Spleen (tissue), 11 donors: Measurements from ENCODE around the gene HMX1. TPM values are rescaled to one million over a fixed set of nuclear protein-coding genes. Genes with fewer than 3 reads are reported as not detected.

Experiments
- DNase-seq: peaks from one replicate; pipeline ENCODE4 v3.0.0-alpha.2; 2020
- H3K27ac ChIP-seq, 8 donors: fragments of 200-600 bp; sonication (generic) in 7 of 8; 1 replicate in 4 of 8; 2 replicates in 4 of 8; pipeline versions ENCODE4 v1.5.0 to v1.8.0; 2016 to 2021; ENCODE audit warnings: inconsistent platforms in 4 of 8, mild to moderate bottlenecking in 4 of 8, moderate library complexity in 1 of 8
- H3K27me3 ChIP-seq, 7 donors: fragments of 200-600 bp; sonication (generic) in 6 of 7; replicated peaks in 1 of 7; 1 replicate in 4 of 7; 2 replicates in 3 of 7; pipeline versions ENCODE4 v1.5.0 to v1.8.0; 2016 to 2021; ENCODE audit warnings: inconsistent platforms in 3 of 7, mild to moderate bottlenecking in 1 of 7
- H3K36me3 ChIP-seq, 6 donors: fragments of 200-600 bp; sonication (generic) in 5 of 6; 1 replicate in 4 of 6; 2 replicates in 2 of 6; pipeline versions ENCODE4 v1.5.0 to v1.8.0; 2016 to 2021; ENCODE audit warnings: inconsistent platforms in 2 of 6
- H3K4me1 ChIP-seq, 6 donors: fragments of 200-600 bp; sonication (generic) in 5 of 6; 1 replicate in 3 of 6; 2 replicates in 3 of 6; pipeline versions ENCODE4 v1.5.0 to v1.8.0; 2016 to 2021; ENCODE audit warnings: inconsistent platforms in 3 of 6
- H3K4me3 ChIP-seq, 8 donors: fragments of 200-600 bp; sonication (generic) in 7 of 8; 1 replicate in 4 of 8; 2 replicates in 4 of 8; pipeline versions ENCODE4 v1.5.0 to v1.8.0; 2016 to 2021; ENCODE audit warnings: inconsistent platforms in 4 of 8, mild to moderate bottlenecking in 4 of 8, moderate library complexity in 2 of 8
- H3K9me3 ChIP-seq, 8 donors: fragments of 200-600 bp; sonication (generic) in 7 of 8; 1 replicate in 4 of 8; 2 replicates in 4 of 8; pipeline versions ENCODE4 v1.5.0 to v1.8.0; 2016 to 2021; ENCODE audit warnings: inconsistent platforms in 4 of 8
- CTCF ChIP-seq, 11 experiments: fragments of 200-600 bp in 7 of 11; fragments of 450-650 bp in 4 of 11; sonication (generic) in 4 of 11; IDR thresholded peaks in 8 of 11; conservative IDR thresholded peaks in 3 of 11; 1 replicate in 7 of 11; 2 replicates in 4 of 11; pipeline versions ENCODE4 v1.4.0 to v1.8.0; 2016 to 2021; ENCODE audit warnings: antibody characterized with exemption in 11 of 11, inconsistent platforms in 4 of 11, mild to moderate bottlenecking in 1 of 11
- POLR2A ChIP-seq, 3 donors: fragments of 450-650 bp; IDR thresholded peaks; one replicate each; pipeline ENCODE4 v1.5.1; 2017; ENCODE audit warnings: antibody characterized with exemption in 3 of 3, mild to moderate bottlenecking in 1 of 3
- POLR2AphosphoS5 ChIP-seq, 3 donors: sonication (generic); formaldehyde crosslinking; IDR thresholded peaks; one replicate each; pipeline ENCODE4 v1.5.1; 2017; ENCODE audit warnings: antibody characterized with exemption in 3 of 3
- WGBS, 5 donors: extraction: QIAGEN DNeasy Blood & Tissue Kit in 3 of 5; methylation state at CpG; one replicate each; pipeline versions ENCODE4 v1.1.5 to v1.1.7; 2013 to 2018; 5-methylcytosine and 5-hydroxymethylcytosine counted together
- intact Hi-C: fragments of 100-400 bp; cut with DNase I; formaldehyde crosslinking; loops from one replicate; pipeline ENCODE4 v1.15.0; 2023; ENCODE audit warnings: low total_unique reads
- polyA plus RNA-seq, 3 donors: library from polyadenylated mRNA; stranded (reverse); fragments of 200-250 nt; gene quantifications; one replicate each; pipeline ENCODE4 v1.2.1, GENCODE V29; 2013
- total RNA-seq, 7 donors: library from RNA; depleted of rRNA in 3 of 7; stranded (reverse); fragments of >200 nt in 3 of 7; fragmentation: NEBNext Ultra II Directional in 4 of 7; extraction: Animal tissue kit (Norgen Biotek cat#: 25700) in 4 of 7; gene quantifications; one replicate each; pipeline versions ENCODE4 v1.1.0 to v1.2.1, GENCODE V29; 2016 to 2021
- donor health status: healthy with polysubstance abuse.
- donor health status: DM: no; HTN: no; CAD: no; lungs with moderate emphysema.
- donor health status: DM: no; HTN: no; CAD: no.
- donor health status: Bipolar disorder and iron deficiency.
- donor health status: healthy.
- donor health status: DM: no; HTN: no; CAD: no.
- donor health status: DM: yes; HTN: yes; CAD: no.

Gene HMX1
- total and polyA plus RNA-seq, 10 donors, result not detected

GRCh38 chr4:8864912-8865680 is 6.5 kb downstream of the HMX1 start:
- no peak for DNase-seq
- peaks cover 6 to 100% (median 99%) of the 10 kb centered on the region in 7 donors for H3K27me3 ChIP-seq
- H3K27ac ChIP-seq, result no peak overlapping the region
- intact Hi-C loops, result no loop called here
- WGBS, 5 donors, result 13 to 42% (median 21%) methylated on average over 25 to 32 of the region's 32 CpGs
- TF ChIP-seq POLR2A (IDR thresholded peaks at IDR 0.05), result no peak
- TF ChIP-seq POLR2AphosphoS5 (IDR thresholded peaks at IDR 0.05), result no peak
- no peak for TF ChIP-seq CTCF (IDR thresholded peaks at IDR 0.05 in 8 of 11, conservative IDR thresholded peaks at IDR 0.05 in 3 of 11)
- H3K9me3 ChIP-seq, result no peaks in the 10 kb centered on the region
- no peaks in the 10 kb centered on the region for H3K36me3 ChIP-seq
- no peak overlapping the region for H3K4me3 ChIP-seq
- peaks cover 0 to 33% (median 9%) of the 10 kb centered on the region in 6 donors for H3K4me1 ChIP-seq

GRCh38 chr4:8863686-8864682 is 7.7 kb downstream of the HMX1 start:
- TF ChIP-seq CTCF (IDR thresholded peaks at IDR 0.05 in 8 of 11, conservative IDR thresholded peaks at IDR 0.05 in 3 of 11) (no peak), POLR2A (IDR thresholded peaks at IDR 0.05) (no peak), POLR2AphosphoS5 (IDR thresholded peaks at IDR 0.05) (no peak)
- H3K4me3 ChIP-seq, result peak overlapping the region in 1 of 8 donors; percentile 4
- H3K4me1 ChIP-seq, result peaks cover 0 to 42% (median 9%) of the 10 kb centered on the region in 6 donors
- intact Hi-C loops, result no loop called here
- no peaks in the 10 kb centered on the region for H3K36me3 ChIP-seq
- DNase-seq, result no peak
- no peaks in the 10 kb centered on the region for H3K9me3 ChIP-seq
- 9 to 19% (median 14%) methylated on average over 25 to 31 of the region's 31 CpGs for WGBS, 5 donors
- peaks cover 6 to 100% (median 99%) of the 10 kb centered on the region in 7 donors for H3K27me3 ChIP-seq
- no peak overlapping the region for H3K27ac ChIP-seq

- WGBS, 5 donors, result 7 to 14% (median 10%) methylated on average over 22 to 41 of the region's 41 CpGs
- H3K27me3 ChIP-seq, result peaks cover 6 to 100% (median 99%) of the 10 kb centered on the region in 7 donors
- H3K9me3 ChIP-seq, result no peaks in the 10 kb centered on the region
- H3K27ac ChIP-seq, result no peak overlapping the region
- DNase-seq, result no peak
- TF ChIP-seq POLR2A (IDR thresholded peaks at IDR 0.05) (no peak), CTCF (IDR thresholded peaks at IDR 0.05 in 8 of 11, conservative IDR thresholded peaks at IDR 0.05 in 3 of 11) (no peak), POLR2AphosphoS5 (IDR thresholded peaks at IDR 0.05) (no peak)
- intact Hi-C loops, result no loop called here
- H3K4me1 ChIP-seq, result peaks cover 4 to 51% (median 15%) of the 10 kb centered on the region in 6 donors
- H3K36me3 ChIP-seq, result no peaks in the 10 kb centered on the region
- H3K4me3 ChIP-seq, result peak overlapping the region in 1 of 8 donors; percentile 4
These were observed 8.6 kb downstream of the HMX1 start for GRCh38 chr4:8862800-8863685.
